H4 (cell line): ENCODE data around the gene NLRP6. TPM values are rescaled to one million over a fixed set of nuclear protein-coding genes. Genes with fewer than 3 reads are reported as not detected.

Experiments used
- DNase-seq: peaks from one replicate; pipeline ENCODE4 v3.0.0-alpha.2; 2015; ENCODE audit warnings: low spot score
- total RNA-seq: library from RNA; depleted of rRNA; stranded (reverse); fragments of >200 nt; shearing (Covaris generic); gene quantifications from 2 replicates; pipeline ENCODE4 v1.2.3, GENCODE V29; 2014

Gene NLRP6
- total RNA-seq, 1 experiment from 2014 or later: not detected

DNA sequence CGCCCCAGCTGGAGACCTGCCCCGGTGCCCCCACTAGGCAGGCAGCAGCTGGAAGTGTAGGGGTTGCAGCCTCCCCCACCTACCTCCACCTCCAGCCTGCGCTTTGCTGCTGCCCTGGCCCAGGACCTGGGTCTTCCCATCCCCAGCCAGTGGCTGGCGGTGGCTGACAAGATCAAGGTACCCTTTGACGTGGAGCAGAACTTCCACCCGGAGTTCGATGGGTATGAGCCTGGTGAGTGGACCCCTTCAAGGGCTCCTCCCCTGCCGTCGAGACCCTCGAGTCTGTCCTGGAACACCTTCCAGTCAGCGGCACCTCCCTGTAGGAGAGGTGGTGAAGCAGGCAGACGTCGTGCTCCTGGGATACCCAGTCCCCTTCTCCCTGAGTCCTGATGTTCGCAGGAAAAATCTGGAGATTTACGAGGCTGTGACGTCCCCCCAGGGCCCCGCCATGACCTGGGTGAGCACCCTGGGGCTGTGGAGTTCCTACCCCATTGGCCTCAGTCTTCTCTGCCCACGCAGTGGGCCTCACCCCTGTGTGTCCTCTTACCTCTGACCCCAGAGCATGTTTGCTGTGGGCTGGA, 15.2 kb downstream of the NLRP6 start:
- no peak for DNase-seq

DNA sequence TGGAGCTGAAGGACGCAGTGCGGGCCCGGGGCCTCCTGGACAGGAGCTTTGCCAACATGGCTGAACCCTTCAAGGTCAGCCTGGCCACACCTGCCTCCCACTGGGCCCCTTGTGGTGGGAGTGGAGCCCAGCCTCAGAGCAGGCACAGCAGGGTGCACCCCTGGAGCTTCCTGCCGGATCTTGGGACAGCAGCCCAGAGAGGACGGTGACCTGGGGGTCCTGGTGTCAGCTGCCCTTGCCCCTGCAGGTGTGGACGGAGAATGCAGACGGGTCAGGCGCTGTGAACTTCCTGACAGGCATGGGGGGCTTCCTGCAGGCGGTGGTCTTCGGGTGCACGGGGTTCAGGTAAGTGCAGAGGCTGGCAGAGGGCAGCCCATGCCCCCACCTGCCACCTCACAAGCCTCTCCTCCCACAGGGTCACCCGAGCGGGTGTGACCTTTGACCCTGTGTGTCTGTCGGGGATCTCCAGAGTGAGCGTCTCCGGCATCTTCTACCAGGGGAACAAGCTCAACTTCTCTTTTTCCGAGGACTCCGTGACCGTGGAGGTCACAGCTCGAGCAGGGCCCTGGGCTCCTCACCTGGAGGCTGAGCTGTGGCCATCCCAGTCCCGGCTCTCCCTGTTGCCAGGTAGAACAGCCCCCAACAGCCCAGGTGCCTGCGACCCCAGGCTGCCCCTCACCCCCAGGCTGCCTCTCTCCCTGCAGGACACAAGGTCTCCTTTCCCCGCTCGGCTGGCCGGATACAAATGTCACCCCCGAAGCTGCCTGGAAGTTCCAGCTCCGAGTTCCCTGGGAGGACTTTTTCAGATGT, 15.8 kb downstream of the NLRP6 start:
- no peak for DNase-seq

DNA sequence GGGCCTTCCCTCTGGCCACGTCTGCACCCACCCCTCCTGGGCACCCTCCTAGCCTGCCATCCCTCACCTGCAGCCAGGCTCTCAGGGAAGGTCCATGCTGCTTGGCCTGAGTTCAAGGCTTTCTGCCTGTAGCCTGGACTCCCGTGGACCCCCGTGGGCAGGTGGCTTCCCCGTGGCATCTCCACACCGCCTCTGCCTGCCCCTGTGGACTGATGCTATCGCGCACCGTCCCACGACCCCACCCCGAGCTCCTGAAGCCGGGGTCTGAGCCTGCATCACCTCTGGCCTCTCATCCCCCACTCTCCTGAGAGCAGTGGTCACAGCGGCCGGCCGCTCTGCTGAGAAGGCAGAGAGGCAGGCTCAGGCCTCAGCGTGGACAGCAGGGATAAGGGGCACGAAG, 16.6 kb downstream of the NLRP6 start:
- DNase-seq: no peak

DNA sequence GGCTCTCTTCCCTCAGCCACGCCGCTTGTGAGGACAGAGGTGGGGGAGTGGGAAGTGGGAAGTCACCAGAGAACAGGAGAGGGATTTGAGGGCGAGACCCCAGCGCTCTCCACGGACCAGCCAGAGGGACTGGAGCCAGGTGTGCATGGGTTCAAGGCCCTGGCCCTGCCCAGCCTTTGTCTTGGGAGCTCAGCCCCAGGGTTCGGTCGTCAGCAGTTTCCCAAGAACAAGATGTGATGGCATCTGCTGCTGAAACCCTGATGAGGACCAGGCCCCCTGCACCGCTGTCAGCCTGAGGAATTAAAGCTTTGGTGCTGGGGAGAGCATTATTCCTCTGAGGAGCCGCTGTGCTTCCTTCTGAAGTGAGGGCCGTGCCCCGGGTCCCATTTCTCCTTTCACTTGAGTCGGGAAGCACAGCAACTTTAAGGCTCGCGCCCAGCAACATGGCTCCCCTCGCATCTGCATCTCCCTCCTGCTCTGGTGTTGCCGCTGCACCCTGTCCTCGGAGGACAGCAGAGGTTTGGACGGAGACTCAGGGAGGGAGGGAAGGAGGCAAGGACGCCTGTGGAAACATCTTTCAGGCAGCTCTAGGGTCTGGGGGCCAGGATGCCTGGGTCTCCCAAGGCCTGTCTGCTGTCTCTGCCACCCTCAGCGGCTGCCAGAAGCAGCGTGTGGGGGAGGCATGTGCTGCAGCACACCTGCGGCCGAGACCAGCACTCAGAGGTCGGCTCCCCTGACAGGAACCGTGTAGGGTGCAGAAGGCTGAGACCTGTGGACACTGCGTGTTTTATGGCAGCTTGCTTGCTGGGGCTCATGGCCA, 17.4 kb downstream of the NLRP6 start:
- DNase-seq: no peak

DNA sequence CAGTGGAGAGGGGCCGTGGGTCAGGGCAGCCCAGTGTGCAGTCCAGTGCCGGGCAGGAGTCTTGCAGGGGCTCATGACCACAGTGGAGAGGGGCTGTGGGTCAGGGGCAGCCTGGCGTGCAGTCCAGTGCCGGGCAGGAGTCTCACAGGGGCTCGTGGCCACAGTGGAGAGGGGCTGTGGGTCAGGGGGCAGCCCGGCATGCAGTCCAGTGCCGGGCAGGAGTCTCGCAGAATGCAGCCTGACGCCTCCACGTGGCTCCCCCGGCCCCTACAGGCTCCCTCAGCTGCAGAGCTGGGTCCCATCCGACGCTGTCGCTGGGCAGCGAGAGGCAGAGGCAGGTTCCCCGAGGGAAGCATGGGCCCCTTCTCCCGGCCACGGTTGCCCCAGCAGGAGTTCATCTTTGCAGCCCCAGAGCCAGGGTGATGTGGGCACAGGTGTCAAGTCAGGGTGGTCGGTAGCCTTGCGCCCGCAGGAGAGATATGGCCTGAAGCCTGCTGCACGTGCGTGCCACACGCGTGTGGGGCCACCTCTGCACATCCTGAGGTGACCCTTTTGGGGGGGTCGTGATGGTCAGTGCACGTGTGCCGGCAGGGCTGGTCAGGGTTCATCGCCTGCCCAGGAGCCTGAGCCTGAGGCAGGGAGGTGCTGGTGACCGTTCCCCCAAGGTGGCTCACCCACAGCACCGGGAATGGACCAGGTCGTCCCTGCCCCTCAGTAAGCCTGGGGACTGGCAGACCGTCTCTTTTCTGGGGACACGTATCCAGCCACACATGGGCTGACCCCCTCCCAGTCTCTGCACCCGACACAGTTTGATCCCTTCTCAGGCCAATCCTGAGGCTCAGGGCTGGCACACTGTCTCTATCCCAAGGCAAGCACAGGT, 18.2 kb downstream of the NLRP6 start:
- no peak for DNase-seq

DNA sequence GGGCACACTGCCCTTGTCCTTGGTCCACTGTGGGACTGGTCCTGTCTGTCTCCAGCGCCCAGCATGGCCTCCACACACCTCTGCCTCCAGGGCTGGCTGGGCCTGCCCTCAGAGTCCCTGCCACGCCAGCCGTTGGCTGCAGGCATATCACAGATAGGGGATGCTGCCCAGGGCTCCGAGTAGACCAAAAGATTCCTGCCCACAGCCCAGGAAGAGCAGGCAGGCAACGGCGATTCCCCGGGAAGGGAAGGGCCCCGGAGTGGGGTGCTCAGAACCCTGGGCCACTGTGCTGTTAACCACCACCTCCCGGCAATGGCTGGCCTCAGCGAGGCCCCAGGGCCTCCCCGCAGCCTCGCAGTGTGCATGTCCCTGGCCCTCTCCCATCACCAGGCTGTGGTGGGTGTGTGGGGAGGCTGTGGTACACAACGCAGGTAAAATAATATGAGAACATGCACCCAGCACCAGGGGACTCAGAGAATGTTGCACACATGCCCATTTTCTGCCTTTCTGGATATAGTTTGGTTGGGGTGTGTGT, 18.9 kb downstream of the NLRP6 start:
- no peak for DNase-seq

DNA sequence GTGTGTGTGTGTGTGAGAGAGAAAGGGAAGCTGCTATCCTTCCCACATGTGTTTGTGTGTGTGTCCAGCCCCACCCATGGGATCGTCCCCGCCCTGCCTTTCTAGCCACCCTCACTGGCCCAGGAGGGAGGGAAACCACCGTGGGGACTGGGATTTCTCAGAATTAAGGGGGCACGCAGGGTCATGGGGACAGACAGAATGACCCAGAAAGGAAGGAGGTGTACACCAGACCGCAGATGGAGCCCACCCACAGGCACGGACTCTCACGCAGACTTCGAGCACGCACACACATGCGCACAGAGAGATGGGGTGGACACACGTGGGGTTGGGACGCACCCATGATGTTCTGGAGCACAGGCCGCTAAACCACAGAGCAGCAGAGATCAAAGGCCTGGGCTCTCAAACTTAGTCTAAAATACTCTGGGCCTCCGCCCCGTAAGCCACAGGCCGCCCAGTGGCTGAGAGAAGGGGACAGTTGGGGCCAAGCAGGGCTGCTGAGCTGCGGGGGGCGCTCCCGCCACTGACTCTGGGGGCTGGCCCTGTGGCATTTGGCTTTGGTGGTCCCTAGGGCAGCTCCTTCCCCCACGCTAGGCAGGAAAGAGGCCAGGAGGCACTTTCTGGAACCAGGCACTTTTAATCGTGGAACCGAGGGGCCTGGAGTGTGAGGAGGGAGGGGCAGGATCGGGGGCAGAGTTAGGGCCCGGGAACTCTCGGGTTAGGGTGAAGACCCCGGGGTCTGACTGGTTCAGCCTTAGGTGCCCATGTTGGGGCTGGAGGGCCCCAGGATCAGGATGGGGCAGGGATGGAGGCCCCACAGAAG, 19.6 kb downstream of the NLRP6 start:
- no peak for DNase-seq

DNA sequence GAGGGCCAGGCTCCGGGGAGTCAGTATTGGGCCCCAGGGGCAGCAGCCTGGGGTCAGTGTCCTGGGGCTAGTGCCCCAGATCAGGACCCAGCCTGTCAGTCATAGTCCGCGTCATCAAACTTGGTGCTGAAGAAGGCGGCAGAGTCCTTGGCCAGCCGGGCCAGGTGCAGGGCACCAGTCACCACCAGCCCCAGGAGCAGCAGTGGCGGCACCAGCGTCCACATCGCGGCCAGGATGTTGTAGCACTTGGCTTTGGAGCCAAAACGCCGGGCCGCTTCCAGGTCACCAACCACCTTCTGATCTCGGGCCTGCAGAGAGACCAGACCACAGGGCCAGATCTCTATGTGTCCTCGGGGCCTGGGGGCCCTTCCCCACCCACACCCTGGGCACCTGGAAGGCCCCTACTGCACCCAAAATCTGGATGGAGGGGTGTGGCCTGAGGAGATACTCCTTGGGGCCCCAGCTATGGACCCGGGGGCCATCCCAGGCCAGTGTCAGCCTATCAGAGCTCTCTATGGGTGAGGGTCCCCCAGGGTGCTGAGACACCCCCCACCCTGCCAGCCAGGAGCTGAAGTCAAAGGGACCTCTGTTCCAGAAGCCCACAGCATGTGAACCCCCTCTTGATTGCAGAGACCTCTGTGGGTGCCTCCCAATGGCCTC, 20.3 kb downstream of the NLRP6 start:
- DNase-seq: no peak

DNA sequence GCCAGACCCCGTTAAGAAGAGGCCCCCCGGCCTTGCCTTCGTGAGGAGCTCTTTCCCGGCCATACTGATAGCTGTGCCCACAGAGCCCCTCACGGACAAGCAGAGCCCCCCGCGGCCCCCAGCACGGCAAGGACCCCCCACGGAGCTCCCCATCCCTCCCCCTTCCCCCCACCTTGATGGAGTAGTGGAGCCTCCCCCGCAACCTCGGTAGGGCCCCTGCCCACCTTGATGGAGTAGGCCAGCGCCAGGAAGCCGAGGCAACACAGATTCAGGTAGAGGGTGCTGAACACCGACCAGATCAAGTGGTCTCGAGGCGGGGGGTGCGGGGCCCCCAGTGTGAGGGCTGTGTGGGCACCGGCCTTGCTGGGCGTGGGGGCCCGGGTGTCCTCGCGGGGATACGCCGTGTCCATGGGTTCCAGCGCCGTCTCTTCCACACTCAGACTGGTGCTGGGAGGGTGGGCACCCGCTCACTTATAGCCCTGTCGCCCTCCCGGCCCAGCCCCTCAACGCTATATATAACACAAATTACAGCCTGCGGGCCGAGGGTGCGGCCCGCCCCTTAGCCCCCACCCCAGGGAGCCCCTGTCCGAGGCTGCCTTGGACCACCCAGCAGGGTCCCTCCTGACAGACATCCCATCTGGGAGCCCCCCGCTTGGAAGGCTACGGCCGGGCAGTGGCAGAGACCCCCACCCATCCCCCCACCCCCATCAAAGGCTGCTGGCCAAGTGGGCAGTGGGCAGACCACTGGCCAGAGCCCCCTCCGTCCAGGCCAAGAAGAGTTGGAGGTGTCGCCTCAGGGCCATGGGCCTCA, 21.1 kb downstream of the NLRP6 start, which contains the start of gene IFITM5:
Gene IFITM5, minus strand, starts transcription at position 446 of the 811 bp plus-strand sequence. Its CDS starts 36 bp downstream, at position 410.
- no peak for DNase-seq

DNA sequence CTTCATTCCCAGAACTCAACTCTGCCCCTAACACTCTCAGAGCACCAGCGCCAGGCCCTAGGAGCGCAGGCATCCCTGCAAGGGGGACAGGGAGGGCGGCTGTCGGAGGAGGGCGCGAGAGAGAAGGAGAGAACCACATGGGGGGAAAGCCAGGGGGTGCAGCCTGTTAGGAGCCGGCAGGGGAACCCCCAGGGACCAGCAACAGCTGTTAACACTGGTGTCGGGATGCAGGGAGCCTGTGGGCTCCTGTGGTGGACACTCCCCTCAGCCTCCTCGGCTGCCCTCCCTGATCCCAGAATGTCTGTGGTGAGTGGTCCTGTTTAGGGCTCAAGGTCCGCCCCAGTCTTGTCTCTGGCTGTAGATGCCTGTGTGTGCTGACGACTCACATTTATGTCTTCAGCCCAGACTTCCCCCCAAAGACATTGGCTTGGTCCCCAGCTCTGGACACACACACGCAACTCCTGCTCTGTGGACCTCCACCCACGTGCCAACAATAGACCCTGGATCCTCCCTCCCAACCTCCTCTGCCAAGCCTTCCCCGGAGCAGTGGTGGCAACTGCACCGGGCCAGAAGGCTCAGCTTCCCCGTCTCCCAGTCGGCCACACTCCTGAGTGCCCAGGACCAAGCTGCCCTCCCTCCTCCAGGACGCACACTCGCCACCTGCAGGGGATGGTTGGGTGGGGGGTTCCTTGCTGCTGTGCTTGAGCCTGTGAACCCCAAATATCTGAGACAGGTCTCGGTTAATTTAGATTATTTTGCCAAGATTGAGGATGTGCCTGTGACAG, 21.9 kb downstream of the NLRP6 start:
- DNase-seq: no peak

DNA sequence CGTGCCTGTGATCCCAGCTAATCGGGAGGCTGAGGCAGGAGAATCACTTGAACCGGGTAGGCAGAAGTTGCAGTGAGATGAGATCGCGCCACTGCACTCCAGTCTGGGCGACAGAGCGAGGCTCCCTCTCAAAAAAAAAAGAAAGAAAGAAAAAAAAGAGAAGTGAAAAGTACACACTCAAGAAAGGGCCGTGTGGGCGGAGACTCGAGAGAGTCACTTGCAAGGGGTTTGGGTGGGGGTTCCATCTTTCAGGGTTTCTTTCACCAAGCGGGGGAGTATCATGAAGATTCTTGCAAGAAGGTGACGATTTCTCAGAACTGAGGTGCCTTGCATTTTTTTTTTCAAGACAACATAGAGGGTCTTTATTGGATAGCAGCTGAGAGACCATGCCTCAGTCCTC, 25.2 kb downstream of the NLRP6 start:
- no peak for DNase-seq

DNA sequence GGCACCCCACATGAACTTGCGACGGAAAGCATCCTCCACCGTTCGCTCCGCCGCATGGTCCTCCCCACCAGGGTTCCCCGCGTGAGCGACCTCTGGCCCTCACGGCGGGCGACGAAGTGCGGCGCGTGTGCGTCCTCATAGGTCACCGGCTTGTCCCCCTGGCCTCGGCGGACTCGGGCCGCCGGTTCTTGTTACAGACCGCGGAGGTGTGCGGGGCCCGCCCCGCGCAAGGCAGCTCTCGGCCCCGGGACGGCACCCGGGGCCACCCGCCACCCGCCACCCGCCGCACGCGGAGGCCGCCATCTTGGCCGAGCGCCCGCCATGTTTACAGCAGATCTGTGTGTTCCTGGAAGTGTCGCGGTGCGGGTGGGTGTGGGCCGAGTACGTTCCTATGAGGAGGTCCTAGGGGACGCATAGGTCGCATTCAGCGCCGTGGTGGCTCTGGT, 25.9 kb downstream of the NLRP6 start:
- no peak for DNase-seq

DNA sequence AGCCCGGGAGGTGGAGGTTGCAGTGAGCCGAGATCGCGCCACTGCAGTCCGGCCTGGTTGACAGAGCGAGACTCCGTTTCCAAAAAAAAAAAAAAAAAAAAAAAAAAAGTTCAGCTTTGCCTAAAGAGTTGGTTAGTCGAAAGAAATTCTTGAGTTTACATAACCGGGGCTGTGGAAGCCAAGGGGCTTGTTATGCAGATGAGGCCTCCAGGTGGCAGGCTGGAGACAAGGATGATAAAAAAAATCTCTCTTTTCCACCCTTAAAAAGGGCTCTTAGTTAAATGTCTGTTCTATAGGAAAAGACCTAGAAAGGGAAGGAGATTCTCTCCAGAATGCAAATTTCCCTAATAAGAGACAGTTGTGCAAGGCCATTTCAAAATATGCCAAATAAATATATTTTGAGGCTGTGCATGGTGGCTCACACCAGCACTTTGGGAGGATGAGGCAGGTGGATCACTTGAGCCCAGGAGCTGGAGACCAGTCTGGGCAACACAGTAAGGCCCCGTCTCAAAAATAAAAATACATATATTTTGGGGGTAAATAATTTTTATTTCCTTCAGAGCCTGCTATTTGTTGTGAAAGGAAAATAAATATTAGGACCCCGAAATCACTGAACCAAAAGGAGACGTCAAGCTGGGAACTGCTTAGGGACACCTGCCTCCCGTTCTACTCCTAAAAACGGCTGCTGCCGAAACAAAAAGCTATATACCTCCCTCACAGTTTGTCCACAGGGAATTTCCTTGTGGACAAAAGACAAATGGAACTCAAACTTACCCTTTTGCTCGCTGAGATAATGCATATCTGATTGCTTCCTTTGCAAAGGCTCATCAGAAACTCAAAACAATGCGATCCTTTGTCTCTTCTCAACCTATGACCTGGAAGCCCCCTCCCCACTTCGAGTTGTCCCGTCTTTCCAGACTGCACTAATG, 27.0 kb downstream of the NLRP6 start:
- DNase-seq: peak; percentile 69

DNA sequence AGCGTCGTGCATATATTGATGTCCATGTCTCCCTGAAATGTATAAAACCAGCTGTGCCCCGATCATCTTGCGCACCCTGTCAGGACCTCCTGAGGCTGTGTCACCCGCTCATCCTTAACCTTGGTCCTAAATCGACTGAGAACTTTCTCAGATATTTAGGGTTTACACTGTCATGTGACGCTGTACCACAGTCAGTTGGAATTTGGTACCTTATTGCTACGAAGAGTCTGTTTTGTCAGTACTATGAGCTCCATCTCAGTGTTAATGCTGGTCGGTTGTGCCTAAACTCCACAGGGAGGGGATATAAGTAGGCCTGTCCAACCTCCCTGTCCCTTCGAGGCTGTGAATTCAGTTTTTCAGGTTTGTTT, 27.6 kb downstream of the NLRP6 start:
- DNase-seq: no peak

DNA sequence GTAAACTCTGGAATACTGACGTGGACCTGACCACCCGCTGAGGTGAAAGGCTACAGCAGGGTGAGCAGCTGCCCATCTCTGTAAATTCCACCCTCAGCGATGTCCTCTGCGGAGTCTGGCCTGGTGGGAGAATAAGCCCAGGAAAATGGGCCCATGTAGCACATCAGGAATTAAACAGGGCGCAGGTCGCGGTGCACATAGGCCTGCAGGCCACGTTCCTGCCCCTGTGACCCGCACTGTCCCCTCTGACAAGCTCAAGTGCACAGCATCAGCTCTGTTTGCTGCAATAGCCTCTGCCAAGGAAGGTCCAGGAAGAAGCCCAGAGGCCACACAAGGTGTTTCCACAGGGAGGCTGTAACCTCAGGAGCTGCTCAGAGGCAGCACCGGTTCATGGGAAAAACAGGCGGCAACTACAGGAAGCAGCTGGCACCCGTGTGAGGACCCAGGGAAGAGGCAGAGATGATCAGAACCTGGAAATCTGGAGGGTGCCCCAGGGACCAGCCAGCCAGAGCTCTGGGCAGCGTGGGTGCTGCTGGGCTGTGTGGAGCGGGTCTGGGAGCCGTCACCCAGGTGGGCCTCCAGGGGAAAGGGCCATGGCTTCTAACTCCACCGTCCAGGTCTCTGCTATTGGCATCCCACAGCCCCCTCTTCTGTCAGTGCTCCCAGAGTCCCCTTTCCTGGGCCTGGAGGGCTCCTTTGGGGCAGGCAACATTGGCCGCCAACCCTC, 28.6 kb downstream of the NLRP6 start:
- DNase-seq: no peak
